GM19395 (cell line): Measurements from ENCODE around the gene NCSTN.
A peak's percentile ranks its signal among the peaks of the same experiment; 100 is the strongest.
"Not testable (repeated sequence)": the region's sequence is repeated elsewhere in the genome, so short reads cannot be mapped to it uniquely, and the experiment has no call there.

Experiments used
- ATAC-seq: cut with Tn5 transposase; IDR thresholded peaks from one replicate; pipeline ENCODE4 v1.9.1; 2021; ENCODE audit warnings: mild to moderate bottlenecking, moderate library complexity; ENCODE audit not compliant: unreplicated experiment

Gene NCSTN

GRCh38 chr1:160370561-160371345 is 27.6 kb downstream of the NCSTN start:
- ATAC-seq = no peak

GRCh38 chr1:160371346-160371631 is 28.1 kb downstream of the NCSTN start:
- no peak for ATAC-seq

- ATAC-seq = no peak
Measured at GRCh38 chr1:160371756-160372155, 28.6 kb downstream of the NCSTN start.

- ATAC-seq = no peak
Measured at GRCh38 chr1:160373696-160374095, 30.5 kb downstream of the NCSTN start.

GRCh38 chr1:160374306-160375110 is 31.3 kb downstream of the NCSTN start:
- no peak for ATAC-seq

- ATAC-seq = peak; percentile 62
Measured at GRCh38 chr1:160375788-160376524, 32.8 kb downstream of the NCSTN start.

- no peak for ATAC-seq
Measured at GRCh38 chr1:160376525-160377131, 33.4 kb downstream of the NCSTN start.

GRCh38 chr1:160377585-160378206 is 34.5 kb downstream of the NCSTN start:
- no peak for ATAC-seq

- not testable (repeated sequence) for ATAC-seq
Measured at GRCh38 chr1:160384812-160385211, 41.6 kb downstream of the NCSTN start.

- ATAC-seq = not testable (repeated sequence)
Measured at GRCh38 chr1:160388406-160388805, 45.2 kb downstream of the NCSTN start.

DNA sequence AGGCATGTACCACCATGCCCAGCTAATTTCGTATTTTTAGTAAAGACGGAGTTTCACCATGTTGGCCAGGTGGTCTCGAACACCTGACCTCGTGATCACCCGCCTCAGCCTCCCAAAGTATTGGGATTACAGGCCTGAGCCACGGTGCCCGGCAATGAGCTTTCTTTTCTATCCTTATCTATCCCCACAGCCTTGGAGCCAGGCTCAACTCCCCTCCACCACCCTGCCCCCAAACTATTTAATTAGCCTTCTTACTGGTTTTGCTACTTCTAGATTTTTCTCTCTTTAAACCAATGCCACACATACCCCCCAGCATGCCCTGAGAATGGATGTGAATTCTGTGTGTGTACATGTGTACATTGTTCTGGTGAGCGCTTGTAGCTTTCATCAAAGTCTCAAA is 51.5 kb downstream of the NCSTN start:
- ATAC-seq = no peak

- ATAC-seq = no peak
Measured at GRCh38 chr1:160397651-160398050, 54.5 kb downstream of the NCSTN start.

DNA sequence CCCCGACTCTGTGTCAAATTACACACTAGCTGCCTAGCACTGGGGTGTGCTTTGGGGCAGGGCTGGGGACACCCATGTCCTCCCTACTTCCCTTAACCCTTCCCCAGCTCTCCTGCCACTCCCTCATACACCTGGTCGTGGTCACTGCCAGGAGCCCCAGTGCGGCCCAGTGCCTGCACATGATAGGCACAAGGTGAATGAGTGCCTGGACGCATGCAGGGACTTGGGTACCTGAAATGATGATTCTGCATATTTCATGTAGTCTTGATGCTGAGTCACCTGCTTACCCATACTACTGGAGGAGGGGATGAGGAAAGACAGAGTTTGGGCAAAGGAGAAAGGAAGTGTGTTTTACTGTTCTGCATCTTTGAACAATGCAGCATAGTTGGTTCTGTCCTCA is 55.6 kb downstream of the NCSTN start:
- ATAC-seq = no peak

- no peak for ATAC-seq
Measured at GRCh38 chr1:160399544-160400222, 56.5 kb downstream of the NCSTN start.

DNA sequence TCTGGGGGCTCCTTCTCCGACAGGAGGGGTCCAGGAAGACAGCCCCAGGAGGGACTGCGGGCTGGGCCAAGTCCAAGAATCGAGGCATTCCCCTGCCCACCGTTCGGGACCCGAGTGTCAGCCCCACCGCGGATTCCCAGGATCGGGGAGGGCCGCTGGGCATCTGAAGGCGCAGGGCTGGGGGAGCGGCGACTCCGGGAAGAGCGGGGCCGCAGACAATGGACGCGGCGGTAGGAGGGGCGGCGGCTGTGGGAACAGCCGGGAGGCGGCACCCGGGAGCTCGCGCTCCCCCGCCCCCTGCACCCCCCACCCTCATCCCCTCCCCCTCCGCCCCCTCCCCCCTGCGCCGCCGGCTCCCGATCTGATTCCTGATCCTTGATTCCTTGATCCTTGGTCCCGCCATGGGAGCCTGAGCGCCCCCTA is 57.1 kb downstream of the NCSTN start, which contains the start of gene VANGL2:
VANGL2 (plus strand) TSS at position 342 of the 423 bp plus-strand sequence. CDS start 15,274 bp downstream, outside the sequence.
- ATAC-seq = no peak

DNA sequence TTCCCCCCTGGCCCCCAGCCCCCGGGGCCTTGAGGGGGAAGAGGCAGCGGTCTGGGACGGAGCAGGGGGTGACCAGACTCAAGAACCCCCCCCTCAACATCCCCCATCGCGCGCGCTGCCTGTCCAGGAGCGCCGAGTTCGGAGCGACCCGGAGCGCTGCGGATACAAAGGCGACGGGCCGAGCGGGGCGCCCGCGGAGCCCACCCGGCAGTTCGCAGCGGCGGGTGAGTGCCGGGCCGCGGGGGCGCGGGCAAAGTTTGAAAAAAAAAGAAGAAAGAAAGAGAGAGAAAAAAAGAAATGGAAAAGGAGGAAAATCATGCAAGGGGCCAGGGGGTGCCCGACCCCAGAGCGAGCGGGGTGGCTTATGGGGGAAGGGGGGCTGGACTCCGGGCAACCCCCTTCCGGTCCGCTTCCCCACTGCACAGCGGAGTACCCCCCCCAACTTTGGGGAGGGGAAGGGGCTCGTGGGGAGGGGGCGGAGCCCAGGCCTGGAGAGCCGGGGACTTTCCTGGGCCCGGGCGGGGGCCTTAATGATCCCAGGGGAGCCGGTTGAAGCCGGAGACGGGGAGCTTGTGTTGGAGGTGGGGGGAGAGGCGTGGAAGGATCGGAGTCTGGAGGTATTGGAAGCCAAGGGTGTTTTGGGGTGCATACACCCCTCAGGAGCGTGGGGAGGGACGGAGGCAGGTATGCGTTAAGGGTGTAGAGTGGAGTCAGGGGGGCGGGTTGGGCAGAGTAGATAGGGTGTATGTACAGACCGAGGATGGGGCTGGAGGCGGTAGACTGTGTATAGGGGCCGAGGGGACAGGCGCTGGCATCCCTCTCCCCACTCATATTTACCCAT is 57.7 kb downstream of the NCSTN start:
- no peak for ATAC-seq

DNA sequence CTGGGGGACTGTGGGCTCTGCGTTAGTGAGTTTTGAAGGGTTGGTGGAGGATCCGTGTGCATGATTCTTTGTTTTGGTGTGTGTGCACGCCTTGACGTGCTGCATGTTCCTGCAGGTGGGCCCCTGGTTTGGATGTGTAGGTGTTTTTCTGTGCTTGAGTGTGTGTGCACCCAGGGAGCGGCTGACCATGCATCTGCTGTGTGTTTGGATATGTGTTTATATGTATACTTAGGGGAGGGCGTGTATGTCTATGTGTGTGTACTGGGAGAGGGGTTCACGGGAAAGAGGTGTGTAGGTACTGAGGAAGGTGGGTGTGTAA is 58.3 kb downstream of the NCSTN start:
- no peak for ATAC-seq

DNA sequence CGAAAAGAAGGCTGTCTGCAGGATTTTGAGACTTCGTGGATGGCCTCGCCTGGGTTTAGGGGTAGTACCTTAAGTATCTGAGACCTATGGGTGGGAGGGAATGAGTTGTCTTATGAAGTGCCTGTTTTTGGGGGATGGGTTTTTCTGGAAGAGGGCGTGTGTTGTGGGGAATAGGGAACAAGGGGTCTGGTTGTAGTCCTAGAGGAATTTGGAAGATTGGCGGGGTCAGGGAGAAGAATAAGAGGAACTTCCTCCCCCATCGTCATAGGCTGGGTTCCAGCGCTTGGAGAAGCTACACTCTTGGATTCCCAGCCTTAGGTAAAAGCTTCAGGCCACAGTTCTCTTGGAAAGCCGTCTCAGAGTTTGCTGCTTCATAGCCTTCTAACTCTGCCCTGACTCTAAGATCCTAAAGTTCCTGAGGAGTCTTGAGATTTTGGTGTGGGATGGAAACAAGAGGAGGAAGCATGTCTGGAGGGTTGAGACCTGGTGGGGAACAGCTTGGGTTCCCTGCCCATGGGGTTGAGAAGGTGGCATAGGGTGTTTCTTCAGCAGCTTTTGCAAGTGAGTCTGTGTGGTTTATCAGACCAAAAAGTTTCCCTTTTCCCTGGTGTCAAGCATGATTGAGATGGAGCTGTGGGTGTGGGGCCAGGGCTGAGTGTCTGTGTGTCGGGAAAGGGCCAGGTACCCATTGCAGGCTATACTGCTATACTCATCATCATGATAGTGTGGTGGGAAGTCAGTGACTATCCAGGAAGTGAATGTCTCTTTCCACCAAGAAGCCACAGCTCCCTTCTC is 59.0 kb downstream of the NCSTN start:
- ATAC-seq = no peak

DNA sequence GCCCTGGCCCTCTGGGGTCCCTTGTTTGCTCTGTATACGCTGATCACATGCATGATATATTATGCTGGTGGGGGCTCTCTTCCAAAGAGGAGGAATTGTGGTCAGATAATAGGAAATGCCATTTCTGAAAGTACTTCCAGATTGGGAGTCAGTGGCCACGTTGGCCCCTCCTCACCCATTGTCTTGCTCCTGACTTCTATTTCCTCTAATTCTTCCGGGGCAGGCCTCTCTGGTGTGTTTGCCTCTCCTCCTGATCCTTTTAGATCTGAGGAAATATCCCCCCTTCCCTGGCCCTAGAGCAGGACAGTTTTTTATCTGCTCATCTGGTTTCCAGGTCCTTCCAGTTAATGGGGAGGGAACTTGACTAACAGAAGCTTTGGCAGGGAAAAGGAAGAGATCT is 60.1 kb downstream of the NCSTN start:
- ATAC-seq = no peak
